Body of pancreas (tissue), 4 donors: ENCODE data around the gene KIRREL3.

Source experiments
- CTCF ChIP-seq, 7 experiments: fragments of 450-650 bp in 4 of 7; fragments of 200-600 bp in 3 of 7; sonication (generic) in 3 of 7; IDR thresholded peaks; one replicate each; pipeline ENCODE4 v1.5.1; 2016 to 2019; ENCODE audit warnings: antibody characterized with exemption in 7 of 7
- POLR2A ChIP-seq, 3 donors: fragments of 450-650 bp; IDR thresholded peaks; one replicate each; pipeline ENCODE4 v1.6.1; 2016; ENCODE audit warnings: antibody characterized with exemption in 3 of 3, mild to moderate bottlenecking in 2 of 3

GRCh38 chr11:126413843-126414405, 586.6 kb downstream of the KIRREL3 start:
- TF ChIP-seq CTCF (IDR thresholded peaks at IDR 0.05) (no peak), POLR2A (IDR thresholded peaks at IDR 0.05) (no peak)
